Cardiac muscle cell (in vitro differentiated cells and primary cell): ENCODE results near the gene CXorf38. TPM values are rescaled to one million over a fixed set of nuclear protein-coding genes. Genes with fewer than 3 reads are reported as not detected.

Experiments
- DNase-seq, 2 donors: peaks; one replicate each; pipeline versions ENCODE4 v3.0.0 to v3.0.0-alpha.2; 2010 to 2017; ENCODE audit warnings: low read depth in 1 of 2, low spot score in 1 of 2
- H3K27ac ChIP-seq: fragments of 200-600 bp; sonication (generic); 2 replicates; pipeline ENCODE4 v1.5.1; 2016
- H3K27me3 ChIP-seq: fragments of 200-600 bp; sonication (generic); 2 replicates; pipeline ENCODE4 v1.6.0; 2016; ENCODE audit warnings: control low read depth
- H3K36me3 ChIP-seq: fragments of 200-600 bp; sonication (generic); 2 replicates; pipeline ENCODE4 v1.5.1; 2016; ENCODE audit warnings: control low read depth
- H3K4me1 ChIP-seq: fragments of 200-600 bp; sonication (generic); 2 replicates; pipeline ENCODE4 v1.8.1; 2017; ENCODE audit warnings: low read depth, mild to moderate bottlenecking, mixed run types
- H3K4me3 ChIP-seq: fragments of 200-600 bp; sonication (generic); 2 replicates; pipeline ENCODE4 v1.5.1; 2016; ENCODE audit warnings: mild to moderate bottlenecking
- H3K9me3 ChIP-seq: fragments of 200-600 bp; sonication (generic); 2 replicates; pipeline ENCODE4 v1.5.1; 2017; ENCODE audit warnings: low read depth, mild to moderate bottlenecking, control low read depth
- polyA plus RNA-seq: library from polyadenylated mRNA; unstranded; fragments of >200 nt; fragmentation: Nextera tagmentation; extraction: Ambion mirVana; gene quantifications from 2 replicates; pipeline ENCODE4 v1.2.1, GENCODE V29; 2016
- total RNA-seq: library from RNA; depleted of rRNA; stranded (reverse); fragments of >200 nt; gene quantifications from 2 replicates; pipeline ENCODE4 v1.2.3, GENCODE V29; 2016
- TF ChIP-seq, protein P1 (sequence below): IDR thresholded peaks from 2 replicates; pipeline ENCODE4 v1.5.1; 2012; ENCODE audit warnings: low read depth, mild to moderate bottlenecking, low read length

CXorf38 gene
- total and polyA plus RNA-seq, 2 experiments from 2014 or later, result 4.8 to 12.2 TPM

DNA sequence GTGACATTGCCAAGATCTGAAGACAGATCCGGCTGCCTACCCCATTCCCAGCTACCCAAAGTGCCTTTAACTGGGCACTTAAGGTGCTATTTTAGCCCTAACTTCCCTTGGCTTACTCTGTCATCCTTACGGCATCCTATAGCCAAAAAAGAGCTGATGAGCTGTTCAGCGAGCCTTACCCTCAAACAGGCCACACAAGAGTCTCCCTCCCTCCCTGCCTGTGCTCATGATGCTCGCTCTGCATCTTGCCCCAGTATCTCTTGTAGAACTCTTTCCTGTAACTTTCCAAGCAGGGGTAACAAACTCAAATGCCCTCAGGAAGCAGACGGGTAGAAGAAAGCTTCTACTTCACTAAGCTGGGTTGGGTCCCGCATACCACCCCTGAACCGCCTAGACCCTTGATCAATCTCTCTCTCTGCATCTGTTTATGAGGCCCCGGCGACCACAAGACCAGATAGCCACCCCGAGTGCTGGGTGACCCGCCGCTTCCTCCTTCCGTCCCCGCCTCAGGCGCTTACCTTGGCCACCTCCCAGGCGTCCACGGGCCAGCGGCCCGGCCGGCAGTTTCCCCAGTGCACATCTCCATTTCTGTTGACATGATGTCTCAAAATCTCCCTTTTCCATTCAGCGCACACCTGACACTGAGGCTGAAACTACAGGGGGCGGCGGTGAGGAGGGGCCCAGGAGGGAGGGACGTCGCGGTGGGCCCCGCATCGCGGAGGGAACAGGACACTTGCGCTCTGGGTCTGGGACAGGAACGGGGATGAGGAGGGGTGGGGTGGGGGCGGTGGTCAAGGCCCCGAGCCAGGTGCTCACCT lies 663 bp downstream of the CXorf38 start:
- peak; percentile 13 to 20 for DNase-seq
- Histone ChIP-seq H3K4me3 (peak overlapping the region; percentile 50), H3K27me3 (no peaks in the 10 kb centered on the region), H3K9me3 (no peaks in the 10 kb centered on the region), H3K4me1 (no peaks in the 10 kb centered on the region), H3K36me3 (no peaks in the 10 kb centered on the region), H3K27ac (peak overlapping the region; percentile 25)
- TF ChIP-seq, protein P1, sequence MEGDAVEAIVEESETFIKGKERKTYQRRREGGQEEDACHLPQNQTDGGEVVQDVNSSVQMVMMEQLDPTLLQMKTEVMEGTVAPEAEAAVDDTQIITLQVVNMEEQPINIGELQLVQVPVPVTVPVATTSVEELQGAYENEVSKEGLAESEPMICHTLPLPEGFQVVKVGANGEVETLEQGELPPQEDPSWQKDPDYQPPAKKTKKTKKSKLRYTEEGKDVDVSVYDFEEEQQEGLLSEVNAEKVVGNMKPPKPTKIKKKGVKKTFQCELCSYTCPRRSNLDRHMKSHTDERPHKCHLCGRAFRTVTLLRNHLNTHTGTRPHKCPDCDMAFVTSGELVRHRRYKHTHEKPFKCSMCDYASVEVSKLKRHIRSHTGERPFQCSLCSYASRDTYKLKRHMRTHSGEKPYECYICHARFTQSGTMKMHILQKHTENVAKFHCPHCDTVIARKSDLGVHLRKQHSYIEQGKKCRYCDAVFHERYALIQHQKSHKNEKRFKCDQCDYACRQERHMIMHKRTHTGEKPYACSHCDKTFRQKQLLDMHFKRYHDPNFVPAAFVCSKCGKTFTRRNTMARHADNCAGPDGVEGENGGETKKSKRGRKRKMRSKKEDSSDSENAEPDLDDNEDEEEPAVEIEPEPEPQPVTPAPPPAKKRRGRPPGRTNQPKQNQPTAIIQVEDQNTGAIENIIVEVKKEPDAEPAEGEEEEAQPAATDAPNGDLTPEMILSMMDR, result no peak

DNA sequence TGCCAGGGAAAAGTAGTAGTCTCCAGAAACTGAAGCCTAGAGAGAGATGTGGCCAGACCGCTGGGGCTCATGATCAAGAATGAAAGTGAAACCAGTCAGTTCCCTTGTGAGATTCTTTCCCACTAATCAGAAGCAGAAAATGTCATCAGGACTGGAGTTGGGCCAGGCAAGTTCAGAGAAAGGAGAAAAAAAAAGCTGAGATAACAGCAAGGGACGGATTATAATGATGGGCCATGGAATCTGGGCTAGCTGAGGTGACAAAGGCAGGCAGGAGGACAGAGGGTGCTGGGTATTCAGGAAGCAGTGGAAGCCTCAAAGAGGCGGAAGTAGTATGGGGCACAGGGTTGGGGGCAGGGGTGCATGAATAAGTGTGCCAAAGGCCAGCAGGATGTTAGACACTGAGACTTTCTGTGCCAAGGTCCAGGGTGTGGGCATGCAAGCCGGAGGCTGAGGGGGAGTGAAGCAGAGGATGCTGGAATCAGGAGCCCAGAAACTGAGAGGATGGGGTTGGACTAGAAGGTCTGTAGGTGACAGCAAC lies 2.5 kb downstream of the CXorf38 start:
- H3K36me3 ChIP-seq, result no peaks in the 10 kb centered on the region
- TF ChIP-seq, protein P1, result no peak
- DNase-seq, result peak in 1 of 2 donors; percentile 73
- H3K27ac ChIP-seq, result no peak overlapping the region
- H3K4me1 ChIP-seq, result no peaks in the 10 kb centered on the region
- no peak overlapping the region for H3K4me3 ChIP-seq
- H3K27me3 ChIP-seq, result no peaks in the 10 kb centered on the region
- no peaks in the 10 kb centered on the region for H3K9me3 ChIP-seq

DNA sequence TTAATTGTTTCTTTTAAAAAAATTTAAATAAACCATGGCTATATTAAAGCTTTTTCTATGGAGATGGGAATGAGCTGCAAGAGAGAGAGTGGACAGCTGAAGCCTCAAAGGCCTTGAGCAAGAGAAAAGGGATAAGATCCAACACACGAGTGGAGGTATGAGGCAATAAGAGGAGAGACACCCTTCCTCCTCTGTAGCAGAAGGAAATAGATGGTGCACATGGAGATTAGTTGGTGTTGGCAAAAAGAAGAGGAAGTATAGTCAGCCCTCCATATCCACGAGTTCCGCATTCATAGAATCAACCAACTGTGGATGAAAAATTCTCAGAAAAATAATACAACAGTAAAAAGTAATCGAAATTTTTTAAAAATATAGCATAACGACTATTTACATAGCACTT lies 3.2 kb downstream of the CXorf38 start:
- H3K27ac ChIP-seq, result no peak overlapping the region
- H3K9me3 ChIP-seq, result no peaks in the 10 kb centered on the region

DNA sequence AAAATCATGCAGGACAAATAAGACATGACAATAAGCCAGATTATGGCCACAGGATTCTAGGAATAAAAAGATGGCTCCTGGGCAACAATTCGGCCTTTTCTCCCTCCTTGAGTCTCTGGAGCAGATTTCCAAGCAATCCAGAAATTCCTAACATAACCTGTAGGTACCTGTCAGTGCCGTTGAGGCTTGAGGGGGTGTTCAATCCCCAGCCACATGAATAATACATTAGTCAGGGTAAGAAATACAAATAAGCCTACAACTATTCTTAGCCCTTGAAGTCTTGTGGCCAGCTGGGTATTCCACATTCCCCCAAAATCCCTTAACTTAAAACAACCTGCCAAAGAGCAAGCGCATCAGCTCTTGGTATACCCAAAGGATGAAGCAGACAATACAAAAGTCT lies 9.7 kb downstream of the CXorf38 start:
- TF ChIP-seq, protein P1, result no peak
- peaks cover 7% of the 10 kb centered on the region for H3K36me3 ChIP-seq

More for the DNA sequence above, 3.2 kb downstream of the CXorf38 start:
- no peaks in the 10 kb centered on the region for H3K4me1 ChIP-seq
- TF ChIP-seq, protein P1, result no peak
- DNase-seq, result peak in 1 of 2 donors; percentile 78
- no peaks in the 10 kb centered on the region for H3K36me3 ChIP-seq
- no peaks in the 10 kb centered on the region for H3K27me3 ChIP-seq
- no peak overlapping the region for H3K4me3 ChIP-seq

DNA sequence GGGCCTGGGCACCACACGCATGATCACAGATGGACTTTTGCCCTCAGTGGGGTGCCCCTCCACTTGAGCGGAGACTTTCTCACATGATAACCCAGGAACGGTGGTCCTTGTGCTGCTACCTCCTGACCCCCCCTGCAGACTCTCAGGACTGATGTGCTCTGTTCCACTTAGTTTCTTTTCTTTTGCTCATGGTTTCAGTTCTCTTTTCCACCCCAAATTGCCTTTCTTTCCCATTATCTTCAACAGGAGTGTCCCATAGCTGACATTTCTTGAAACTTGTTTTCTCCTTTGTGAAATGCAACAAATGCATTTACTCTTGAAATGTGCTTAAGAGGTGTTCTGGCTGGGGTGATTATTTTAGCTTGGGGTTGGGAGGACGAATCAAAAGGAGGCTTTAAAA lies 15.2 kb downstream of the CXorf38 start:
- H3K36me3 ChIP-seq, result peaks cover 12% of the 10 kb centered on the region

More for the DNA sequence above, 9.7 kb downstream of the CXorf38 start:
- no peak overlapping the region for H3K27ac ChIP-seq
- H3K4me3 ChIP-seq, result no peak overlapping the region
- DNase-seq, result no peak
- H3K27me3 ChIP-seq, result no peaks in the 10 kb centered on the region
- H3K4me1 ChIP-seq, result no peaks in the 10 kb centered on the region
- no peaks in the 10 kb centered on the region for H3K9me3 ChIP-seq

More for the DNA sequence above, 15.2 kb downstream of the CXorf38 start:
- Histone ChIP-seq H3K27ac (no peak overlapping the region), H3K9me3 (no peaks in the 10 kb centered on the region), H3K4me1 (no peaks in the 10 kb centered on the region), H3K4me3 (no peak overlapping the region), H3K27me3 (no peaks in the 10 kb centered on the region)
- TF ChIP-seq, protein P1, result no peak
- DNase-seq, result no peak
